Right lung (tissue), 5 donors: ENCODE results near the gene PPM1J. TPM values are rescaled to one million over a fixed set of nuclear protein-coding genes. Genes with fewer than 3 reads are reported as not detected.

ENCODE experiments used
- DNase-seq, 2 donors: peaks; one replicate each; pipeline ENCODE4 v3.0.0-alpha.2; 2013
- polyA plus RNA-seq, 5 donors: library from polyadenylated mRNA; unstranded; fragments of 120-200 nt; gene quantifications; one replicate each; pipeline versions ENCODE4 v1.2.1 to v1.2.3, GENCODE V29; 2013; ENCODE audit warnings: inconsistent platforms in 1 of 5, low replicate concordance in 1 of 5; ENCODE audit not compliant: insufficient read length in 5 of 5, insufficient read depth in 1 of 5

Gene PPM1J
- polyA plus RNA-seq, 5 donors = 0.41 to 0.88 (median 0.53) TPM

GRCh38 chr1:112689196-112689841 is 25.8 kb downstream of the PPM1J start:
- DNase-seq = no peak

GRCh38 chr1:112688781-112689193 is 26.3 kb downstream of the PPM1J start:
- DNase-seq = no peak

- DNase-seq = no peak
Measured at GRCh38 chr1:112687785-112688496, 27.2 kb downstream of the PPM1J start.

GRCh38 chr1:112687361-112687760 is 27.8 kb downstream of the PPM1J start:
- DNase-seq = no peak

- no peak for DNase-seq
Measured at GRCh38 chr1:112686835-112687234, 28.3 kb downstream of the PPM1J start.

GRCh38 chr1:112686417-112686816 is 28.7 kb downstream of the PPM1J start:
- DNase-seq = no peak

GRCh38 chr1:112685913-112686312 is 29.2 kb downstream of the PPM1J start:
- no peak for DNase-seq

GRCh38 chr1:112678605-112679004 is 36.5 kb downstream of the PPM1J start:
- no peak for DNase-seq

- DNase-seq = no peak
Measured at GRCh38 chr1:112677501-112677900, 37.6 kb downstream of the PPM1J start.

- no peak for DNase-seq
Measured at GRCh38 chr1:112676543-112676942, 38.6 kb downstream of the PPM1J start.

- DNase-seq = no peak
Measured at GRCh38 chr1:112675728-112676381, 39.3 kb downstream of the PPM1J start.

- DNase-seq = peak; percentile 63 to 75
Measured at GRCh38 chr1:112674986-112675727, 40.0 kb downstream of the PPM1J start.

- DNase-seq = peak; percentile 78 to 81
Measured at GRCh38 chr1:112674440-112674985, 40.6 kb downstream of the PPM1J start, which contains the start of gene MOV10. Gene MOV10 (plus strand): TSS chr1:112674659. CDS start chr1:112674913, 254 bp downstream.

GRCh38 chr1:112673592-112674439 is 41.3 kb downstream of the PPM1J start:
- peak; percentile 27 to 37 for DNase-seq

- DNase-seq = no peak
Measured at GRCh38 chr1:112672842-112673241, 42.3 kb downstream of the PPM1J start.

- no peak for DNase-seq
Measured at GRCh38 chr1:112672009-112672408, 43.1 kb downstream of the PPM1J start.

GRCh38 chr1:112666946-112667345 is 48.2 kb downstream of the PPM1J start:
- DNase-seq = no peak

- no peak for DNase-seq
Measured at GRCh38 chr1:112665857-112666256, 49.3 kb downstream of the PPM1J start.
